Keratinocyte (primary cell): Measurements from ENCODE around the gene MADCAM1. TPM values are rescaled to one million over a fixed set of nuclear protein-coding genes. Genes with fewer than 3 reads are reported as not detected.

Source experiments
- DNase-seq: peaks from one replicate; pipeline ENCODE4 v3.0.0-alpha.2; 2011; ENCODE audit warnings: low read depth, missing footprints, low spot score
- FAIRE-seq: peaks from 2 replicates; lab custom pipeline; 2011; peaks lifted over from hg19 to GRCh38; lab: Jason Lieb, UNC
- H2AFZ ChIP-seq: 2 replicates; pipeline ENCODE4 v1.6.0; 2012; ENCODE audit warnings: low read length, control low read depth, inconsistent platforms; ENCODE audit not compliant: control insufficient read depth
- H3K27ac ChIP-seq: 2 replicates; pipeline ENCODE4 v1.5.1; 2011; ENCODE audit warnings: low read length; ENCODE audit not compliant: control insufficient read depth, insufficient read depth
- H3K27me3 ChIP-seq: 3 replicates; pipeline ENCODE4 v1.6.0; 2011; ENCODE audit warnings: low read length; ENCODE audit not compliant: control insufficient read depth, insufficient read depth; ENCODE audit errors: extremely low read depth
- H3K36me3 ChIP-seq, 2 experiments: 2 replicates in 1 of 2; 3 replicates in 1 of 2; pipeline ENCODE4 v1.5.1; 2011; ENCODE audit warnings: low read length in 2 of 2, mild to moderate bottlenecking in 1 of 2; ENCODE audit not compliant: control insufficient read depth in 2 of 2, insufficient read depth in 2 of 2; ENCODE audit errors: extremely low read depth in 1 of 2
- H3K4me1 ChIP-seq: 3 replicates; pipeline ENCODE4 v1.5.1; 2011; ENCODE audit warnings: low read length; ENCODE audit not compliant: control insufficient read depth, insufficient read depth; ENCODE audit errors: extremely low read depth
- H3K4me2 ChIP-seq: 3 replicates; pipeline ENCODE4 v1.6.0; 2011; ENCODE audit warnings: low read depth, low read length; ENCODE audit not compliant: control insufficient read depth, insufficient read depth; ENCODE audit errors: extremely low read depth
- H3K4me3 ChIP-seq, 3 experiments: fragments of 200-600 bp in 1 of 3; sonication (generic) in 1 of 3; 2 replicates in 2 of 3; 3 replicates in 1 of 3; pipeline ENCODE4 v1.5.1; 2011 to 2016; ENCODE audit warnings: low read length in 3 of 3, mild to moderate bottlenecking in 3 of 3, control low read depth in 2 of 3, inconsistent platforms in 1 of 3, low read depth in 1 of 3, mixed read lengths in 1 of 3, mixed run types in 1 of 3, moderate library complexity in 1 of 3; ENCODE audit not compliant: control insufficient read depth in 2 of 3, insufficient read depth in 2 of 3; ENCODE audit errors: extremely low read depth in 1 of 3
- H3K79me2 ChIP-seq: 2 replicates; pipeline ENCODE4 v1.6.0; 2012; ENCODE audit warnings: low read length; ENCODE audit not compliant: control insufficient read depth, insufficient read depth
- H3K9ac ChIP-seq: 3 replicates; pipeline ENCODE4 v1.6.0; 2011; ENCODE audit warnings: low read length; ENCODE audit not compliant: control insufficient read depth, insufficient read depth; ENCODE audit errors: extremely low read depth
- H3K9me1 ChIP-seq: 3 replicates; pipeline ENCODE4 v1.6.0; 2011; ENCODE audit warnings: low read length; ENCODE audit not compliant: control insufficient read depth, insufficient read depth; ENCODE audit errors: extremely low read depth
- H3K9me3 ChIP-seq: 2 replicates; pipeline ENCODE4 v1.5.1; 2012; ENCODE audit warnings: low read depth, low read length; ENCODE audit not compliant: control insufficient read depth
- H4K20me1 ChIP-seq: 3 replicates; pipeline ENCODE4 v1.6.0; 2011; ENCODE audit warnings: low read length; ENCODE audit not compliant: control insufficient read depth, insufficient read depth; ENCODE audit errors: extremely low read depth
- CTCF ChIP-seq, 3 experiments: IDR thresholded peaks in 1 of 3; conservative IDR thresholded peaks in 1 of 3; optimal IDR thresholded peaks in 1 of 3; 2 replicates in 2 of 3; 3 replicates in 1 of 3; pipeline versions ENCODE3 to v1.5.1; 2011; ENCODE audit warnings: low read length in 3 of 3, mild to moderate bottlenecking in 3 of 3, moderate library complexity in 2 of 3, control low read depth in 1 of 3, inconsistent platforms in 1 of 3; ENCODE audit not compliant: insufficient read depth in 2 of 3; ENCODE audit errors: extremely low read depth in 1 of 3
- EZH2 ChIP-seq: IDR thresholded peaks from one replicate; pipeline ENCODE4 v1.6.1; 2012; ENCODE audit warnings: inconsistent platforms, mild to moderate bottlenecking, low read length, moderate library complexity
- dilution Hi-C: fragments of 300-500 bp; cut with MboI; formaldehyde crosslinking; loops from one replicate; pipeline ENCODE4 v1.7.0; 2020; ENCODE audit warnings: low sequenced_read_pairs; ENCODE audit not compliant: extremely low pct_ligation_motif_present
- polyA plus RNA-seq, 5 experiments: library from polyadenylated mRNA; depleted of rRNA in 3 of 5; stranded (reverse) in 3 of 5; stranded (forward) in 1 of 5; unstranded in 1 of 5; fragments of >200 nt; gene quantifications; 1 replicate in 1 of 5; 2 replicates in 3 of 5; 3 replicates in 1 of 5; pipeline versions ENCODE4 v1.2.1 to v1.2.3, GENCODE V29; 2011 to 2012; ENCODE audit warnings: missing spikeins in 2 of 5, low read depth in 1 of 5, low replicate concordance in 1 of 5

Gene MADCAM1
- polyA plus RNA-seq, 1 donor (not counting 4 experiments of a cell fraction or from before 2014, with no cell fraction given): 0.05 TPM

- no peaks in the 10 kb centered on the region for H3K9me1 ChIP-seq
- no peak overlapping the region for H3K4me2 ChIP-seq
- no peaks in the 10 kb centered on the region for H4K20me1 ChIP-seq
- DNase-seq (no peak), FAIRE-seq (no peak)
- H3K9me3 ChIP-seq: no peaks in the 10 kb centered on the region
- H3K27me3 ChIP-seq: no peaks in the 10 kb centered on the region
- TF ChIP-seq CTCF (optimal IDR thresholded peaks at IDR 0.05 in 1 of 3, IDR thresholded peaks at IDR 0.05 in 1 of 3, conservative IDR thresholded peaks at IDR 0.05 in 1 of 3; ENCODE audit: extremely low read depth in 1 of 3, insufficient read depth in 2 of 3, low read length in 3 of 3) (no peak), EZH2 (no peak)
- H3K4me3 ChIP-seq: no peak overlapping the region
- no peak overlapping the region for H2AFZ ChIP-seq
- H3K36me3 ChIP-seq: peaks cover 9 to 17% of the 10 kb centered on the region in 2 experiments
- H3K27ac ChIP-seq: no peak overlapping the region
- dilution Hi-C loops: no loop called here
- no peak overlapping the region for H3K9ac ChIP-seq
- H3K79me2 ChIP-seq: peaks cover 5% of the 10 kb centered on the region
- no peaks in the 10 kb centered on the region for H3K4me1 ChIP-seq
These were observed 44.8 kb downstream of the MADCAM1 start for GRCh38 chr19:540867-541637.

GRCh38 chr19:541699-542098 lies 45.4 kb downstream of the MADCAM1 start:
- no peak for DNase-seq
- dilution Hi-C loops: no loop called here
- Histone ChIP-seq H3K9ac (no peak overlapping the region), H3K4me2 (no peak overlapping the region), H3K36me3 (peaks cover 9 to 17% of the 10 kb centered on the region in 2 experiments), H3K9me3 (no peaks in the 10 kb centered on the region), H3K79me2 (peaks cover 3% of the 10 kb centered on the region), H3K27me3 (no peaks in the 10 kb centered on the region), H2AFZ (no peak overlapping the region), H3K4me1 (no peaks in the 10 kb centered on the region), H4K20me1 (no peaks in the 10 kb centered on the region), H3K4me3 (no peak overlapping the region), H3K9me1 (no peaks in the 10 kb centered on the region), H3K27ac (no peak overlapping the region)
- no peak for FAIRE-seq
- TF ChIP-seq CTCF (optimal IDR thresholded peaks at IDR 0.05 in 1 of 3, IDR thresholded peaks at IDR 0.05 in 1 of 3, conservative IDR thresholded peaks at IDR 0.05 in 1 of 3; ENCODE audit: extremely low read depth in 1 of 3, insufficient read depth in 2 of 3, low read length in 3 of 3) (no peak), EZH2 (no peak)
